Epidermal melanocyte (primary cell): ENCODE data around the gene CHST10.
"Not testable (repeated sequence)": the region's sequence is repeated elsewhere in the genome, so short reads cannot be mapped to it uniquely, and the experiment has no call there.

Source experiments
- DNase-seq: peaks from one replicate; pipeline ENCODE4 v3.0.0; 2011; ENCODE audit warnings: low spot score; ENCODE audit not compliant: insufficient read length

CHST10 gene

GRCh38 chr2:100394111-100394641 lies 23.3 kb downstream of the CHST10 start:
- DNase-seq = no peak

GRCh38 chr2:100393362-100393761 lies 24.1 kb downstream of the CHST10 start:
- DNase-seq = no peak

DNA sequence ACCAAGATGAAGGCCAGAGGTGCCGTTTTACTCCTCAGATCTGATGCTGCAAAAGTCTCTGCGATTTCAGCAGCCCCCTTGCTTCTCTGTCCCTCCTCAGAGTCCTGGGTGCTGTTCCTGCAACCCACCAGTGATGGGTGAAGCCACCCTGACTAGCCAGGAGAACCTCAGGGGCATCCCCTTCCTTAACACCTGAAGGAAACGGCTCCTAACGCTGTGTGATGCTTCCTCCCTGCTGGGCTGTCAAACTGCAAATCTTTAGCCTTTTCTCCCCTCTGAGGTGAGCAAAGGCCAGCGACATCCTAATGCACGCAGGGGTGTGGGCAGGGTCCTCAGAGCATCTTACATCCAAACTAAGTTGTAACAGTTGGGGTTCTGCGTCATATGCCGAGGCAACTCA lies 24.8 kb downstream of the CHST10 start:
- no peak for DNase-seq

DNA sequence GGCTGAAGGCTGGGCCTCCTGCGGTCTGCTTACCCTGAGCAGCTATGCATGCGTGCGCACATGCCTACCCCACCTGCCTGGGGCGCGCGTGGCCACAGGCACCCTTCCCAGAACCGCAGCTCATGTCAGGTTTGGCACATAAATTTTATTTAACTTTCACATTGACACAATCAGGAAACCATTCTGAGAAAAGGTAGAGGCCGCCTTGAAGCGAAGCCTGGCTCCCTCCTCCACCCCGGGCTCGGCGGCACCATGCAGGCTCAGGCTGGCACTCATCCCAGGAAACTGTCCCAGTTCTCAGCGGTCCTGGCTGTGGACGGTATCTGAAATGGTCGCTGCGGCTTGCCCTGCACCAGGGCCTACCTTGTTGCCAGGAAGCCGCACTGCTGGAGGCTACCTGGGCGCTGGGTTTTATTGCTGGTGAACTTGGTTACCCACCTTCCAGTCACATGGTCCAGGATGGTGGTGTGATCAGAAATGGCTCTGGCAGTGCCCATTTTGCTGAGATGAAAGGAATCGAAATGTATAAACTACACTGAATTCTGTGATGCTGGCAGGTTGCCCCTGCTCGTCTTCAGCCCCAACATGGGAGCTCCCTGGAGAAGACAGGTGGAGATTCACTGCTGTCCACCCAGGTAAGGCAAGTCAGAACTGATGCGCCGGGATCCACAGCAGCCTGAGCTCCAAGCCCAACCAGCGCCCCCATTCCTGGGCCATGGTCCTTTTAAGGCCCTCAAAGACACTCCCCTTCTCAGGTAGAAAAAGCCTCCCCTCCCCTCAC lies 25.5 kb downstream of the CHST10 start:
- no peak for DNase-seq

DNA sequence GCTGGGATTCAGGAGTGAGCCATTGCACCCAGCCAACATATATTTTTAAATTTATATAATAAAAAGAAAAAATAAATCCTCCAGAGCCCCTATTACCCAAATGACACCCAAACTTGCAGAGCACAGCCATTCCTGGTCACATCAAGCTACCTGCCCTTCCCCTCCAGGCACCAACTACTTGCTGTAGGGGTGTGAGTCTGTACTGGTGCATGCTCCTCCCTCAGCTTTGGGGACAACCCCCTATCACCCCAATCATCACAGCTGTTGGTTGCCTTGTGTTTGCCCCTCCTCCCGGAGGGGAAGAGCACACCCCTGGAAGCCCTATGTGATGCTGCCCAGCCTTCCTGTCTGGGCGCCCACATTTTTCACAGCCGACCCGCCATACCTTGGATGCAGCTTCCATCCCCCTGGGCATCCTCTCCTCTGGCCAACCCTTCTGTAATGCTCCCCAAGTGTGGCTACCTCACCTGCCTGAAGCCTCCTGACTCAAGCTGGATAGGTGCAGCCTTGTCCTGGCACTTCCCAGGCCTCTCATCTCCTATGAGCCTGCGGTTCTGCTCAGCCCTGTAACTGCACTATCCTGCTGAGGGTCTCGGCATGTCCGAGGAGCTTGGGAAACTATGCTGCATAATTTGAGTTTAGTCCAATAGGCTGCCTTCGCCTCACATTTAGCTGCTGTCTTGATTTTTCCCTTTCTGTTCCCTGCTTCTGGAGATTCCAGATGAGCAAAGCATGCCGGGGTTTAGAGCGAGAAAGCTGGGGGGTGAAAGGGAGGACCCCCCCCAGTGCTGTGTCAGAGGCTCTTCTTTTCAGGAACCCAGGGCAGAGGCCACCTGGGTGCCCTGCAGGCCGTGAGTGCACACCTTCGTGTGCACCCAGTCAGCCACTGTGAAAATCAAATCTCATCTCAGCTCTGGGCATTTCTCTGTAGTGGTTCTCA lies 27.2 kb downstream of the CHST10 start:
- DNase-seq = no peak

DNA sequence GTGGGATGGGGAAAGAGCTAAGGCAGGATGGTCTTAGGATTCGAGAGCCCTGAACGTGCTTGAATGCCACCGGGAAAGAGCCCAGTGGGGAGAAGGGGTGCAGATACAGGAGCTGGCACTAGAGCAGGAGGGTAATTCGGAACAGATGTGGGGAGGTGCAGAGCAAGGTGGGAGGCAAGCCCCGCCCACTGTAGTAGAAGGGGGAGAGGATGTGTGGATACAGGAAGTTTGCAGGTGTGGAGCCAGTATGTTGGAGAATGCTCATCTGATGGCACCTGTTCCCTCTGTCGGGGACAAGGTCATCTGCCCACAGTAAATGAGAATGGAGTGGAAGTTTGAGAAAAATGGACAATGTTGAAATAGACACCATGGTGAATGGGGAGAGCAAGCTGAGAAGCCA lies 28.8 kb downstream of the CHST10 start:
- DNase-seq = no peak

DNA sequence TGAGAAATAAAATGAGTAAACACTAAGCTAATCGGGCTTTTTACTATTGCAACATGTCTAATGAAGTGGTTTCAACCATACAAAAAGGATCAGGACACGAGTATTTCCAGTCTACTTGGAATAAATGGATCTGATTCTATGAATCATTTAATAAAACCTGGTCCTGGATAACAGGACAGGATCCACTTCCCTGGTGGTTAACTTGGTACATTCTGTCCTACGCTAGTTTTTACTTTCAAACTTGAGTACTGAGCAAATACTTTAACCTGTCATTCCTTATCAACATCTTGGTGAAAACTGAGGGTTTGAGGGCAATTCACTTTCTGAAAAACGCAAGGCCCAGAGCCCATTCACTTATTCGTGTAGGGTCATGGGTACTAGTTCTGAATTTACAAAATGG lies 33.5 kb downstream of the CHST10 start:
- DNase-seq = no peak

- DNase-seq = no peak
Observed at GRCh38 chr2:100383306-100383705, 34.2 kb downstream of the CHST10 start.

DNA sequence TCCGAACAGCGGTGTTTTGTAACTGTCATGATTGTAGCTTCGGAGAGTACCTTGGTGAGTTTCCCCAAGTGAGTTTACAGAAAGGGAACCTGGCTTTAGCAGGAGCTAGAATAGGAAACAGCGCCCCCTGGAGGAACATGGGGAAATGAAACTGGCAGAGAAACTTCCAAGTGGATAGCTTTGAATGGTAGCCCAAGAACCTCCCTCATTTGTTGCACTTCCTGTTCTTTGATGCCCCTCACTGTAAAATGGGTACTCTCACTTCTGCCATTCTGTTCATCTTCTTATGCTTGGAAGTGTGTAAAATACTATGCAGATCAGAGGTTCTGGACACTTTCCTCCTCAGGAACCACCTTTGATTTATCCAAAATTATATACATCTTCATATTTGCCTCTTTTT lies 36.2 kb downstream of the CHST10 start:
- no peak for DNase-seq

- no peak for DNase-seq
Observed at GRCh38 chr2:100380681-100381080, 36.8 kb downstream of the CHST10 start.

- DNase-seq = no peak
Observed at GRCh38 chr2:100376836-100377235, 40.6 kb downstream of the CHST10 start.

DNA sequence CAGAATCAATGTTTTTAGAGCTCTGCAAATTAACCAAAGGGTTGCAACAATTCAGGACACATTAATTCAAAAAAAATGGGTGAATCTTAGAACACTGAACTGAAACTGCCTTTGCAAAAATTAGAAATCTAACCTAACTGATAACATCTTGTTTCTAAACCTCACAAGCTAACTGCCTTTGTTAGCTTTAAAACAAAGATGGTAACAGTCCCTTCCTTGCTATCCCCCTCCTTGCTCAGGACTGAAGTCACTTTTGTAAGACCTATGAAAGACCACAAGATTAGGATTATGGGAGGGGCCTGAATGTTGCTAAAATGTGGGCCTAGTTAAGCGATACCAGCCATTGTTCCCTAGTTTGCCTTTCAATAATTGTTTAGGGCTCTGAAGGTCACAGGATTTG lies 50.3 kb downstream of the CHST10 start:
- no peak for DNase-seq

DNA sequence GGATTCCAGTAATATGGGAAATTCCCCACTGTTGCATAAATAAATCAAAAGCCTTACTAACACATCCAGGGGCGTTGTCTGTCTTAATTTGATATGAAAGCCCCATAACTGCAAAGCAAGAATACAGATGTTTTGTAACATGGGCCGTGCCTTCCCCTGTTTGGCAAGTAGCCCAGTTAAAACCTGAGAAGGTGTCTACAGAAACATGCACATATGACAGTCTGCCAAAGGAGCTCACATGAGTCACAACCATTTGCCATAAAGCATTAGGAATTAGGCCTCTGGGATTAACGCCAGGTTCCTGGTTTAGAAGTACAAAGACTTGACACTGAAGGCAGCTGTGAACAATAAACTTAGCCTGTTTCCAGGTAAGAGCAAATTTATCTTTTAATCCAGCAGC lies 52.0 kb downstream of the CHST10 start:
- DNase-seq = no peak

DNA sequence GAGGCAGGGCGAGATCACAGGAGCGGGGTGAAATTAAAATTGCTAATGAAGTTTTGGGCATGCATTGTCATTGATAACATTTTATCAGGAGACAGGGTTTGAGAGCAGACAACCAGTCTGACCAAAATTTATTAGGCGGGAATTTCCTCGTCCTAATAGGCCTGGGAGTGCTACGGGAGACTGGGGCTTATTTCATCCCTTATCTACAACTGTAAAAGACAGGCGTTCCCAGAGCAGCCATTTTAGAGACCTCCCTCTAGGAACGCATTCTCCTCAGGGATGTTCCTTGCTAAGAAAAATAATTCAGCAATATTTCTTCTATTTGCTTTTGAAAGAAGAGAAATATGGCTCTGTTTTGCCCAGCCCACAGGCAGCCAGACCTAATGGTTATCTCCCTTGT lies 55.2 kb downstream of the CHST10 start:
- DNase-seq = not testable (repeated sequence)

DNA sequence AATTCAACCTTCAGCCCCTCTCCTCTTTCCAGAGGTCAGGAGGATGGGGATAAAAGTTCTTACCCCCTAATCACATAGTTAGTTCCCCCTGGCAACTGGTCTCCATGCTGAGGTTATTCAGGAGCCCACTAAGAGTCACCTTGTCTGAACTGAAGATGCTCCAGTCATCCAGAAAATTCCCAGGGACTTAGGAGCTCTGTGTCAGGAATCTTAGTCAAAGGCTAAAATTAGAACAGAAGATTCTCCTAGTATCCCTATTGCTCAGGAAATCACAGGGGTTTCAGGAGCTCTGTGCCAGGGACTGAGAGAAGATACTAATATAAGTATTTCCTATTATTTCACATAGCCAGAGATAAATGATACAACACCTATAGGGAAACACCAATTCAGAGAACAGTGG lies 57.9 kb downstream of the CHST10 start:
- DNase-seq = no peak

GRCh38 chr2:100358554-100358953 lies 58.9 kb downstream of the CHST10 start:
- DNase-seq = no peak

- no peak for DNase-seq
Observed at GRCh38 chr2:100352521-100352920, 64.9 kb downstream of the CHST10 start.

GRCh38 chr2:100350661-100351185 lies 66.7 kb downstream of the CHST10 start:
- DNase-seq = no peak

DNA sequence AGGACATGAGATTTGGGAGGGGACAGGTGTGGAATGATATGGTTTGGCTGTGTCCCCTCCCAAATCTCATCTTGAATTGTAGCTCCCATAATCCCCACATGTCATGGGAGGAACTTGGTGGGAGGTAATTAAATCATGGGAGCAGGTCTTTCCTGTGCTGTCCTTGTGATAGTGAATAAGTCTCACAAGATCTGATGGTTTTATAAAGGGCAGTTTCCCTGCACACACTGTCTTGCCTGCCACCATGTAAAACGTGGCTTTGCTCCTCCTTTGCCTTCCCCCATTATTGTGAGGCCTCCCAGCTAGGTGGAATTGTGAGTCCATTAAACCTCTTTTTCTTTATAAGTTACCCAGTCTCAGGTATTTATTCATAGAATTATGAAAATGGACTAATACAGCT lies 72.3 kb downstream of the CHST10 start:
- DNase-seq = not testable (repeated sequence)

GRCh38 chr2:100344433-100344832 lies 73.0 kb downstream of the CHST10 start:
- no peak for DNase-seq

GRCh38 chr2:100342466-100342865 lies 75.0 kb downstream of the CHST10 start:
- not testable (repeated sequence) for DNase-seq
